Measurements from ENCODE around the gene PRR4.

Gene PRR4

GRCh38 chr12:10851243-10851858 is 2.1 kb upstream of the PRR4 start:
- H3K36me3 ChIP-seq (ENCODE audit: control insufficient read depth, insufficient read depth, low read length) = no peaks in the 10 kb centered on the region
- no peak overlapping the region for H3K27ac ChIP-seq (ENCODE audit: low read depth, low read length)
- peaks cover 12% of the 10 kb centered on the region for H3K9me3 ChIP-seq (ENCODE audit: control insufficient read depth, insufficient read depth, low read length)
- no peak overlapping the region for H3K4me3 ChIP-seq (ENCODE audit: low read depth, low read length)
- H3K9ac ChIP-seq (ENCODE audit: low read depth, low read length) = no peak overlapping the region
- no peaks in the 10 kb centered on the region for H3K4me1 ChIP-seq (ENCODE audit: control insufficient read depth, insufficient read depth, low read length)
- H3K27me3 ChIP-seq (ENCODE audit: control insufficient read depth, insufficient read depth, low read length) = no peaks in the 10 kb centered on the region

GRCh38 chr12:10847744-10848143 is 1.5 kb downstream of the PRR4 start:
- peaks cover 7% of the 10 kb centered on the region; the same call in 1 of the 2 replicates for H3K4me1 ChIP-seq (ENCODE audit: control insufficient read depth, insufficient read depth, low read length)
- no peaks in the 10 kb centered on the region for H3K9me3 ChIP-seq (ENCODE audit: control insufficient read depth, insufficient read depth, low read length)
- H3K27me3 ChIP-seq (ENCODE audit: control insufficient read depth, insufficient read depth, low read length) = no peaks in the 10 kb centered on the region
- H3K9ac ChIP-seq (ENCODE audit: low read depth, low read length) = no peak overlapping the region
- no peaks in the 10 kb centered on the region for H3K36me3 ChIP-seq (ENCODE audit: control insufficient read depth, insufficient read depth, low read length)
- H3K4me3 ChIP-seq (ENCODE audit: low read depth, low read length) = no peak overlapping the region
- no peak overlapping the region for H3K27ac ChIP-seq (ENCODE audit: low read depth, low read length)

DNA sequence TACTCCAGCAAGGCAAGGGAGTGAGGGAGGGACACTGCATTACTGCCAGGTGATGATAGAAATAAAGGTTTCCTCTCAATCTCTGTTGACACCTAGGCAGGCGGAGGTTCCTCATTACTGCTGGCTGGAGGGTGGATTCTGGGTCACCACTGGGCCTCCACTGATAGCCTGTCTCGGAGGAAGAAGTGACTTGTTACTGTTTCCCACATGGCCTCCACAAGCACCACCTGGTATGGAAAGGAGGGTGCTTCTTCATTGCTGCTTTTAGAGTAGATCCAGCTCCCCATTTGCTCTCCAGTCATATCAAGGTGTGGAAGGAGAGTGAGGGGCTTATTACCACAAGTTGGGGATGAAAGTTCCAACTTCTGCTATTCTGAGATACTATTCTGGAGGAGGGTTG is 6.4 kb downstream of the PRR4 start:
- Histone ChIP-seq H3K4me1 (ENCODE audit: control insufficient read depth, insufficient read depth, low read length) (peaks cover 13% of the 10 kb centered on the region), H3K9ac (ENCODE audit: low read depth, low read length) (no peak overlapping the region), H3K4me3 (ENCODE audit: low read depth, low read length) (no peak overlapping the region), H3K27ac (ENCODE audit: low read depth, low read length) (no peak overlapping the region), H3K36me3 (ENCODE audit: control insufficient read depth, insufficient read depth, low read length) (no peaks in the 10 kb centered on the region), H3K27me3 (ENCODE audit: control insufficient read depth, insufficient read depth, low read length) (no peaks in the 10 kb centered on the region), H3K9me3 (ENCODE audit: control insufficient read depth, insufficient read depth, low read length) (no peaks in the 10 kb centered on the region)

- no peak overlapping the region for H3K27ac ChIP-seq (ENCODE audit: low read depth, low read length)
- no peak overlapping the region for H3K9ac ChIP-seq (ENCODE audit: low read depth, low read length)
- H3K9me3 ChIP-seq (ENCODE audit: control insufficient read depth, insufficient read depth, low read length) = no peaks in the 10 kb centered on the region
- peaks cover 7% of the 10 kb centered on the region for H3K4me1 ChIP-seq (ENCODE audit: control insufficient read depth, insufficient read depth, low read length)
- H3K36me3 ChIP-seq (ENCODE audit: control insufficient read depth, insufficient read depth, low read length) = no peaks in the 10 kb centered on the region
- no peak overlapping the region for H3K4me3 ChIP-seq (ENCODE audit: low read depth, low read length)
- H3K27me3 ChIP-seq (ENCODE audit: control insufficient read depth, insufficient read depth, low read length) = no peaks in the 10 kb centered on the region
These were observed 10.8 kb downstream of the PRR4 start for GRCh38 chr12:10838461-10838860.

GRCh38 chr12:10829994-10830393 is 19.3 kb downstream of the PRR4 start:
- H3K9ac ChIP-seq (ENCODE audit: low read depth, low read length) = no peak overlapping the region
- H3K4me3 ChIP-seq (ENCODE audit: low read depth, low read length) = no peak overlapping the region
- H3K36me3 ChIP-seq (ENCODE audit: control insufficient read depth, insufficient read depth, low read length) = no peaks in the 10 kb centered on the region
- no peak overlapping the region for H3K27ac ChIP-seq (ENCODE audit: low read depth, low read length)
- no peaks in the 10 kb centered on the region for H3K27me3 ChIP-seq (ENCODE audit: control insufficient read depth, insufficient read depth, low read length)
- no peaks in the 10 kb centered on the region for H3K9me3 ChIP-seq (ENCODE audit: control insufficient read depth, insufficient read depth, low read length)
- H3K4me1 ChIP-seq (ENCODE audit: control insufficient read depth, insufficient read depth, low read length) = no peaks in the 10 kb centered on the region

GRCh38 chr12:10826258-10826657 is 23.0 kb downstream of the PRR4 start, which contains the start of gene TAS2R10:
Gene TAS2R10, minus strand, starts transcription at chr12:10826358. Its CDS starts 89 bp downstream, at chr12:10826269.
- no peaks in the 10 kb centered on the region for H3K4me1 ChIP-seq (ENCODE audit: control insufficient read depth, insufficient read depth, low read length)
- no peak within 1 kb of the TSS for H3K27ac ChIP-seq (ENCODE audit: low read depth, low read length)
- H3K4me3 ChIP-seq (ENCODE audit: low read depth, low read length) = no peak within 1 kb of the TSS
- H3K9me3 ChIP-seq (ENCODE audit: control insufficient read depth, insufficient read depth, low read length) = no peaks in the 10 kb centered on the region
- no peak within 1 kb of the TSS for H3K9ac ChIP-seq (ENCODE audit: low read depth, low read length)
- H3K36me3 ChIP-seq (ENCODE audit: control insufficient read depth, insufficient read depth, low read length) = no peaks in the 10 kb centered on the region
- no peaks in the 10 kb centered on the region for H3K27me3 ChIP-seq (ENCODE audit: control insufficient read depth, insufficient read depth, low read length)

DNA sequence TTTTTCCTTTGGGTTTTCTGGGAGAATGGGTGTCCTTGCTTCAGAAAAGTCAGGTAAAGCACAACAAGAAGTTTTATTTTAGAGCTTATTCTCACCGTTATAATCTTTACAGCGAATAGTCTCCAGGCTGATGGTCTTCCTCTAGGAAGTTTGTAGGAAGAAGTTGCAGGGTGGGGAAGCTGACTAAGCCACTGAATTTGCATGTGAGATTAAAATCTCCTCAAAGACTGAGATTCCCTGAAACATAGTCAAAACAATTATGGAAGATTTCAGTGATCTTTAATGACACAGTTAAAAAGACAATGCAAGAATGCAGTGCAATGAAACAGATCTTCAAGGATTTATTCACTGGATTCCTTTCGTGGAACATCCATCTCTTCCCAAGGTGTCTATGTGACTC is 24.3 kb downstream of the PRR4 start:
- Histone ChIP-seq H3K9me3 (ENCODE audit: control insufficient read depth, insufficient read depth, low read length) (no peaks in the 10 kb centered on the region), H3K9ac (ENCODE audit: low read depth, low read length) (no peak overlapping the region), H3K27ac (ENCODE audit: low read depth, low read length) (no peak overlapping the region), H3K27me3 (ENCODE audit: control insufficient read depth, insufficient read depth, low read length) (no peaks in the 10 kb centered on the region), H3K4me1 (ENCODE audit: control insufficient read depth, insufficient read depth, low read length) (no peaks in the 10 kb centered on the region), H3K4me3 (ENCODE audit: low read depth, low read length) (no peak overlapping the region), H3K36me3 (ENCODE audit: control insufficient read depth, insufficient read depth, low read length) (no peaks in the 10 kb centered on the region)

DNA sequence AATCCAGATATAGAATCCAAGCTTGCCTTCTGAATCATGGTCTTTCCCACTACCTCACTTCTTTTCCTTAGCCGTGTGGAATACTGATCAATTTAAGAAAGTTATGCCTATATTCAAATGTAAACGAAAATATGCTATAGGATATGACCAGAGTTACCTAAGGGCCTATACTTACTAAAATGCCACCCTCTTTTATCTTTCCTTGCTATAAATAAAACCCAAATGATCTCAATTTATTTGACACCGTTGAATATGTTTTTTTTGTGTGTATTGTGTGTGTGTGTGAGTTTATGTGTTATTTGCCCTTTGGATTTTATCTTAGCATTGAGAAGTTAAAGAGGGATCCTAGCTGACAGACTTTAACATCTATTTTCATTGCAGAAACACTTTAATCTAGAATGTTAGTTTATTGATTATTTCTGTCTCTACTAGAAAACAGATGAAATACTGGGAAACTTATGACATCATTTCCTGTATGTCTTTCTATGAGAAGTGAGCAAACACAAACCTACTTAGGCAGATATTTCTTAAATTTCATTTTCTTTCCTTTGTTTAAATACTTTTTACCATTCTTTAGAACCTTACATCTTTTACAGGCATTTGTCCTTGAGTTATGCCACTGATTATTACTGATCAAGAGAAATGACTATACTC is 37.3 kb downstream of the PRR4 start:
- Histone ChIP-seq H3K27me3 (ENCODE audit: control insufficient read depth, insufficient read depth, low read length) (no peaks in the 10 kb centered on the region), H3K36me3 (ENCODE audit: control insufficient read depth, insufficient read depth, low read length) (no peaks in the 10 kb centered on the region), H3K4me3 (ENCODE audit: low read depth, low read length) (no peak overlapping the region), H3K4me1 (ENCODE audit: control insufficient read depth, insufficient read depth, low read length) (peaks cover 8% of the 10 kb centered on the region), H3K9me3 (ENCODE audit: control insufficient read depth, insufficient read depth, low read length) (no peaks in the 10 kb centered on the region), H3K9ac (ENCODE audit: low read depth, low read length) (no peak overlapping the region), H3K27ac (ENCODE audit: low read depth, low read length) (no peak overlapping the region)

DNA sequence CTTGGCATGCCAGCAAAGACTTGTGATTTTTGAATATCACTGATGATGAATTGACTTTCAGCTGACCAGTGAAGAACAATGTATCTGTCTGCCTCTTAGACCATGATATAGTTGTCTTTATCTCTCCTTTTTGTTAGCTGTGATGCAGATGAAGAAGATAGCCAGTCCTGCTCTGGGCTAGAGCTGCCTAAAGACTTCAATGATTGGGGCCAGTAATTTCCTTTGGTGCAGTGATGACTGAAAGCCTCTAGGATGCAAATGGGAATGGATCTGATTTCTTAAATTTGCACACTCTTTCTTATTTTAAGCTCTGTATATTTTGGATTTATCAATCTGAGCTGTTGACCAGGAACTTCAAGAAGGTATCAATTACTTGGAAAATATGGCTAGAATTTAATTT is 39.2 kb downstream of the PRR4 start, which contains the start of gene TAS2R9:
TAS2R9 (minus strand) TSS at position 101 of the 400 bp plus-strand sequence; CDS start at position 8, 93 bp downstream.
- H3K9me3 ChIP-seq (ENCODE audit: control insufficient read depth, insufficient read depth, low read length) = no peaks in the 10 kb centered on the region
- no peaks in the 10 kb centered on the region for H3K27me3 ChIP-seq (ENCODE audit: control insufficient read depth, insufficient read depth, low read length)
- no peak within 1 kb of the TSS for H3K4me3 ChIP-seq (ENCODE audit: low read depth, low read length)
- no peak within 1 kb of the TSS for H3K27ac ChIP-seq (ENCODE audit: low read depth, low read length)
- H3K36me3 ChIP-seq (ENCODE audit: control insufficient read depth, insufficient read depth, low read length) = no peaks in the 10 kb centered on the region
- H3K4me1 ChIP-seq (ENCODE audit: control insufficient read depth, insufficient read depth, low read length) = peaks cover 8% of the 10 kb centered on the region
- no peak within 1 kb of the TSS for H3K9ac ChIP-seq (ENCODE audit: low read depth, low read length)

- Histone ChIP-seq H3K36me3 (ENCODE audit: control insufficient read depth, insufficient read depth, low read length) (no peaks in the 10 kb centered on the region), H3K4me1 (ENCODE audit: control insufficient read depth, insufficient read depth, low read length) (peaks cover 19% of the 10 kb centered on the region), H3K9me3 (ENCODE audit: control insufficient read depth, insufficient read depth, low read length) (no peaks in the 10 kb centered on the region), H3K27me3 (ENCODE audit: control insufficient read depth, insufficient read depth, low read length) (no peaks in the 10 kb centered on the region), H3K27ac (ENCODE audit: low read depth, low read length) (no peak within 1 kb of the TSS), H3K9ac (ENCODE audit: low read depth, low read length) (no peak within 1 kb of the TSS), H3K4me3 (ENCODE audit: low read depth, low read length) (no peak within 1 kb of the TSS)
These were observed 42.1 kb downstream of the PRR4 start, which contains the start of gene TAS2R8 for GRCh38 chr12:10807186-10807585. Gene TAS2R8, minus strand, starts transcription at chr12:10807286. Its CDS starts 306 bp downstream, at chr12:10806980.

GRCh38 chr12:10802587-10802986 is 46.7 kb downstream of the PRR4 start, which contains the start of gene TAS2R7:
Gene TAS2R7, minus strand, starts transcription at chr12:10802627. Its CDS starts 57 bp downstream, at chr12:10802570.
- no peaks in the 10 kb centered on the region for H3K9me3 ChIP-seq (ENCODE audit: control insufficient read depth, insufficient read depth, low read length)
- no peak within 1 kb of the TSS for H3K4me3 ChIP-seq (ENCODE audit: low read depth, low read length)
- H3K4me1 ChIP-seq (ENCODE audit: control insufficient read depth, insufficient read depth, low read length) = peaks cover 24% of the 10 kb centered on the region
- no peaks in the 10 kb centered on the region for H3K27me3 ChIP-seq (ENCODE audit: control insufficient read depth, insufficient read depth, low read length)
- H3K27ac ChIP-seq (ENCODE audit: low read depth, low read length) = peak within 1 kb of the TSS; percentile 59
- no peak within 1 kb of the TSS for H3K9ac ChIP-seq (ENCODE audit: low read depth, low read length)
- H3K36me3 ChIP-seq (ENCODE audit: control insufficient read depth, insufficient read depth, low read length) = no peaks in the 10 kb centered on the region
